Heart left ventricle (tissue), 13 donors: ENCODE results near the gene SETBP1.

Source experiments
- POLR2A ChIP-seq, 2 donors: fragments of 450-650 bp; IDR thresholded peaks; one replicate each; pipeline ENCODE4 v1.6.1; 2017; ENCODE audit warnings: antibody characterized with exemption in 2 of 2, mild to moderate bottlenecking in 2 of 2, moderate library complexity in 2 of 2
- TF ChIP-seq, protein P1 (sequence below), 12 donors: fragments of 200-600 bp; sonication (generic) in 4 of 12; IDR thresholded peaks; one replicate each; pipeline versions ENCODE4 v1.5.0 to v1.8.0; 2018 to 2022; ENCODE audit warnings: antibody characterized with exemption in 12 of 12, mild to moderate bottlenecking in 5 of 12
- donor health status: ischemic (EF 13 %, LVEDD 7.1; RV severe dilation, severe dysfunction).
- donor health status: DM: no; HTN: yes; CAD: no.
- donor health status: DM: no; HTN: no; CAD: no.
- donor health status: ischemic (EF 25% LVEDD 6.9; RV normal size, moderate dysfunction).
- donor health status: ischemic (EF 25% LVEDD 5.7; RV mildly dilated, moderate dysfunction).
- donor health status: ischemic (EF 35%, LVEDD 5.7; RV mildly dilated, moderate dysfunction).
- donor health status: nonischemic (EF 11% LVEDD 7.7; RV severe dilation, severe dysfunction).
- donor health status: DM: yes; HTN: yes; CAD: no.
- donor health status: PGD.
- donor health status: ischemic (EF 29% LVEDD 5.4; RV normal size, mild dysfunction).
- donor health status: nonischemic (EF 23%, LVEDD 6.1; RV moderate dilation, normal function).

DNA sequence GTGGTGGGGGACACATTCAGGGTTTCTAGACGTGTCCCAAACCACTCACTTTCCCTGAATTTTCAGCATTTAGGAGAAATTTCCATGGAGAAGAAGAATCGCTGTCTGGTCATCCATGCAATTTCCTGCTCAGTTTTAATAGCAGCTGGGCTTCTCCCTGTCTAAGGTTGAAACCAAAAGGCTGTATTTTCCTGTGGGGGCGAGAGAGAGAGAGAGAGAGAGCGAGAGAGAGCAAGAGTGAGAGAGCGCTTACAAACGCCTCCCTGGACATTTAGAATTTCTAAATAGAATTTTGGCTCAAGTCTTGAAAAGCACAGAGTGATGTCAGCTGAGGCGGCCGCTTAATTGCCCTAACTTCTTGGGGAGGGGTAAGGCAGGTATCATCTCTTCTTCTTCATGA is 110.8 kb downstream of the SETBP1 start:
- TF ChIP-seq, protein P1, sequence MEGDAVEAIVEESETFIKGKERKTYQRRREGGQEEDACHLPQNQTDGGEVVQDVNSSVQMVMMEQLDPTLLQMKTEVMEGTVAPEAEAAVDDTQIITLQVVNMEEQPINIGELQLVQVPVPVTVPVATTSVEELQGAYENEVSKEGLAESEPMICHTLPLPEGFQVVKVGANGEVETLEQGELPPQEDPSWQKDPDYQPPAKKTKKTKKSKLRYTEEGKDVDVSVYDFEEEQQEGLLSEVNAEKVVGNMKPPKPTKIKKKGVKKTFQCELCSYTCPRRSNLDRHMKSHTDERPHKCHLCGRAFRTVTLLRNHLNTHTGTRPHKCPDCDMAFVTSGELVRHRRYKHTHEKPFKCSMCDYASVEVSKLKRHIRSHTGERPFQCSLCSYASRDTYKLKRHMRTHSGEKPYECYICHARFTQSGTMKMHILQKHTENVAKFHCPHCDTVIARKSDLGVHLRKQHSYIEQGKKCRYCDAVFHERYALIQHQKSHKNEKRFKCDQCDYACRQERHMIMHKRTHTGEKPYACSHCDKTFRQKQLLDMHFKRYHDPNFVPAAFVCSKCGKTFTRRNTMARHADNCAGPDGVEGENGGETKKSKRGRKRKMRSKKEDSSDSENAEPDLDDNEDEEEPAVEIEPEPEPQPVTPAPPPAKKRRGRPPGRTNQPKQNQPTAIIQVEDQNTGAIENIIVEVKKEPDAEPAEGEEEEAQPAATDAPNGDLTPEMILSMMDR (IDR thresholded peaks at IDR 0.05), result no peak
- no peak for TF ChIP-seq POLR2A (IDR thresholded peaks at IDR 0.05)
